ENCODE measurements around the gene PSMF1.
"Not testable (repeated sequence)": the region's sequence is repeated elsewhere in the genome, so short reads cannot be mapped to it uniquely, and the experiment has no call there.

The PSMF1 gene

DNA sequence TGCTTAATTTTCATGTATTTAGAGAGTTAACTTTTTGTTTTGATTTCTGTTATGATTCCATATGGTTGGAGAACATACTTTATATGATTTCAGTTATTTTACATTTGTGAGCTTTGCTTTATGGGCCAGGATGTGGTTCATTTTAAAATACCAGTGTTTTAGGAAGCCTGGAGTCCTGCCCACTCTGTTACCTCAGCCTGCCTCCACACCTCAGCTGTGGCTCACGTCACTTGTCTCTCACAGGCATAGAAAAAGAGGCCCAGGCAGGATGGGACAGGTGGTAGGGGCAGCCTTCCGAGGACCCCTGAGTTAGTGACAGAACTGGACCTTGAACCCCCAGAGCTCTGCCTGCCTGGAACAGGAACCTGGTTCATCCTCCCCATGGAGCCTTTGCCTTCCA is 16.0 kb downstream of the PSMF1 start:
- H3K36me3 Mint-ChIP-seq (ENCODE audit: low read depth): peaks cover 94% of the 10 kb centered on the region
- peaks cover 30% of the 10 kb centered on the region for H3K4me1 Mint-ChIP-seq (ENCODE audit: low read depth)
- H3K4me3 Mint-ChIP-seq: no peak overlapping the region
- H3K9me3 Mint-ChIP-seq: no peaks in the 10 kb centered on the region
- H3K27me3 Mint-ChIP-seq: no peaks in the 10 kb centered on the region
- no peak overlapping the region for H3K27ac Mint-ChIP-seq

DNA sequence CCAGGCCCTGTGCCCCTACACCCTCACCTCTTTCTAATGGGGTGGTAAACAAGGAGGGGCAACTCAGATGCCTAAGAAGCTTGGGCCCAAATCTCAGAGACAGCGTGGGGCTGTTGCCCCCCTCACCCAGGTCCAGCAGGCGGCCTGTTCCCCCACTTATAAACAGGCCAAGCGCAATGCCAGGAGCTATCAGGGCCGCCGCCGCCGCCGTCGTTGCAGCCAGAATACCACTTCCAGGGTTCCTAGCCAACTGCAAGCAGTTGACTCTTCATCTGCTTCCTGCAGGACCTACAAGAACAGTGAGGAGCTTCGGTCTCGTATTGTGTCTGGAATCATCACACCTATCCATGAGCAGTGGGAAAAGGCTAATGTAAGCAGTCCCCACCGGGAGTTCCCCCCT is 16.4 kb downstream of the PSMF1 start:
- Mint-ChIP-seq H3K27me3 (no peaks in the 10 kb centered on the region), H3K9me3 (no peaks in the 10 kb centered on the region), H3K4me3 (no peak overlapping the region), H3K27ac (no peak overlapping the region), H3K4me1 (ENCODE audit: low read depth) (peaks cover 30% of the 10 kb centered on the region), H3K36me3 (ENCODE audit: low read depth) (peaks cover 93% of the 10 kb centered on the region)

DNA sequence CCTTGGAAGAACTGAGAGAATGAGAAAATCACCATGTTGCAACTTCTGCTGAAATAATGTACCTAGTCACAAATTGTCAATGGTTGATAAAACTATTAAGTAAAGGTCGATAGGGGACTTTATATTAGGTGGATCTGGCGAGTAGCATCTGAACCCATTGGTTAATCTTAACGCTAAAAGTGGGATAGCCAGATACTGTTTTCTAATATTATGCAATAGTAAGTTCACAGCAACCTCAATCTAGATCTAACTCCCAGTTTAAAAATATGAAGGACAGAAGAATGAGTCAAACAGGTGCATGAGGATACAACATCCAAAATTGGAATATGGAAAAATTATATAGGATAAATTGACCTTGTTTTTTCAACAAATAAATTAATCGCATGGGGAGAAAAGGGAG is 18.8 kb downstream of the PSMF1 start:
- no peak overlapping the region for H3K4me3 Mint-ChIP-seq
- H3K36me3 Mint-ChIP-seq (ENCODE audit: low read depth): peaks cover 88% of the 10 kb centered on the region
- H3K4me1 Mint-ChIP-seq (ENCODE audit: low read depth): peaks cover 19% of the 10 kb centered on the region
- H3K27me3 Mint-ChIP-seq: no peaks in the 10 kb centered on the region
- H3K27ac Mint-ChIP-seq: no peak overlapping the region
- H3K9me3 Mint-ChIP-seq: no peaks in the 10 kb centered on the region

DNA sequence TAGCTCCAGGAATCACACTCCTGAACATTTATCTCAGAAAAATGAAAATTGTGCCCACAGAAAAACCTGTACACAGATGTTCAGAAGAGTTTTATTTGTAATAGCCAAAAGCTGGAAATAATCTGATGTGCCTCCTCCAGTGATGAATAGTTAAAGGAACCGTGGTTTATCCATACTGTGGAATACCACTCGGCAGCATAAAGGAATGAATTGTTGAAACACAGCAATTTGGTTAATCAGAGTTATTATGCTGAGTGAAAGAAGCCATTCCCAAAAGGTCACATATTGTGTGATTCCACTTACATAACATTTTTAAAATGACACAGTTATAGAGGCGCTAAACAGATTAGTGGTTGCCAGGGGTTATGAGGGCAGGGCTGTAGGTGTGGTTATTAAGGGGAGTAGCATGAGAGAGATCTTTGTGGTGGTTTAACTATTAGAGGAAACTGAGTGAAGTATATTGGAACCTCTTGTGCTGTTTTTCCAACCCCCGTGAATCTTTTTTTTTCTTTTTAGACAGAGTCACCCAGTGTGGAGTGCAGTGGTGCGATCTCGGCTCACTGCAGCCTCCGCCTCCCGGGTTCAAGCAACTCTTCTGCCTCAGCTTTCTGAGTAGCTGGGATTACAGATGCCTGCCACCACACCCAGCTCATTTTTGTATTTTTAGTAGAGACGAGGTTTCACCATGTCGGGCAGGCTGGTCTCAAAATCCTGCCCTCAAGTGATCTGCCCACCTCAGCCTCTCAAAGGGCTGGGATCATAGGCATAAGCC is 26.2 kb downstream of the PSMF1 start:
- Mint-ChIP-seq H3K36me3 (ENCODE audit: low read depth) (peaks cover 80% of the 10 kb centered on the region), H3K9me3 (no peaks in the 10 kb centered on the region), H3K27me3 (no peaks in the 10 kb centered on the region), H3K27ac (no peak overlapping the region), H3K4me3 (no peak overlapping the region), H3K4me1 (ENCODE audit: low read depth) (peaks cover 3% of the 10 kb centered on the region)

DNA sequence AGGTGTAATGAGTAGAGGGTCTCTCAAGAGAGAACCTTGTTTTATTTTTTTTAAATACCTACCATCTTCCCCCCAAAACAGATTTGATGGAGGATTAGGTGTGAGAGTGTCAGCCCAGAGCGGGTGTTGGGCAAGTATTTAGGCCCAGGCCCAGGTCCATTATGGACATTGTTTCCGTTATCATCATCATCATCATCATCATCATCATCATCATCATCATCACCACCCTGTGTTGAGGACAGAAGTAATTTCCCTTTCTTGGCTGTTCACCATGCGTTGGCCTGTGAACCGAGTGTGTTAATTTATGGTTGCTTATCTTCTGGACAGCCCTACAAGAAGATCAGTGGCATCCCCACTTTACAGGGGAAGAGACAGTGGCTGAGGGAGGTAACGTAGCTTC is 28.6 kb downstream of the PSMF1 start:
- Mint-ChIP-seq H3K9me3 (no peaks in the 10 kb centered on the region), H3K27ac (no peak overlapping the region), H3K27me3 (no peaks in the 10 kb centered on the region), H3K4me1 (ENCODE audit: low read depth) (peaks cover 22% of the 10 kb centered on the region), H3K4me3 (no peak overlapping the region), H3K36me3 (ENCODE audit: low read depth) (peaks cover 81% of the 10 kb centered on the region)

DNA sequence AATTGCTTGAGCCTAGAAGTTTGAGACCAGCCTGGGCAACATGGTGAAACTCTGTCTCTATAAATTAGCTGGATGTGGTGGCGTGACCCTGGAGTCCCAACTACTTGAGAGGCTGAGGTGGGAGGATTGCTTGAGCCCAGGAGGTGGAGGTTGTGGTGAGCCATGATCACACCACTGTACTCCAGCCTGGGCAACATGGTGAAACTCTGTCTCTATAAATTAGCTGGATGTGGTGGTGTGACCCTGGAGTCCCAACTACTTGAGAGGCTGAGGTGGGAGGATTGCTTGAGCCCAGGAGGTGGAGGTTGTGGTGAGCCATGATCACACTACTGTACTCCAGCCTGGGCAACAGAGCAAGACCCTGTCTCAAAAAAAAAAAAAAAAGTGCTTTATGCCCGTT is 31.4 kb downstream of the PSMF1 start:
- H3K4me1 Mint-ChIP-seq (ENCODE audit: low read depth): peaks cover 22% of the 10 kb centered on the region
- H3K36me3 Mint-ChIP-seq (ENCODE audit: low read depth): peaks cover 83% of the 10 kb centered on the region
- H3K9me3 Mint-ChIP-seq, H3K4me3 Mint-ChIP-seq, H3K27me3 Mint-ChIP-seq, H3K27ac Mint-ChIP-seq: not testable (repeated sequence)

DNA sequence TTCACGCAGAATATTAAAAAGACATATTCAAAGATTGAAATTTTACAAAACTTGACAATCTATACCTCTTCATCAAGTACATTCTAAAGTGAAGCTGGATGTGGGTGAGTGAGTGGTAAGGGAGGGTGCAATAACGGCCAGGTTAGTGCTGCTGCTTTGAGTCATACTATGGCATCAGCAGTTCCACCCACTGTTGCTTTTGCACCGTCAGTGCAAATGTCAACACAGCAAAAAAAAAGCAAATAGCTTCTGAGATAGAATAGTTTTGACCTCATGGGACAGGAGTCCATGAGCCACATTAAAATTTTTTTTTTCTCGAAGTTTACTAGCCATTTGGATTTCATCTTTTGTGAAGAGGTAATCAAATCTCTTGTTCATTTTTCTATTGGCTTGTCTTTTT is 31.8 kb downstream of the PSMF1 start:
- Mint-ChIP-seq H3K4me1 (ENCODE audit: low read depth) (peaks cover 22% of the 10 kb centered on the region), H3K4me3 (no peak overlapping the region), H3K36me3 (ENCODE audit: low read depth) (peaks cover 87% of the 10 kb centered on the region), H3K9me3 (peaks cover 3% of the 10 kb centered on the region), H3K27ac (no peak overlapping the region), H3K27me3 (no peaks in the 10 kb centered on the region)

DNA sequence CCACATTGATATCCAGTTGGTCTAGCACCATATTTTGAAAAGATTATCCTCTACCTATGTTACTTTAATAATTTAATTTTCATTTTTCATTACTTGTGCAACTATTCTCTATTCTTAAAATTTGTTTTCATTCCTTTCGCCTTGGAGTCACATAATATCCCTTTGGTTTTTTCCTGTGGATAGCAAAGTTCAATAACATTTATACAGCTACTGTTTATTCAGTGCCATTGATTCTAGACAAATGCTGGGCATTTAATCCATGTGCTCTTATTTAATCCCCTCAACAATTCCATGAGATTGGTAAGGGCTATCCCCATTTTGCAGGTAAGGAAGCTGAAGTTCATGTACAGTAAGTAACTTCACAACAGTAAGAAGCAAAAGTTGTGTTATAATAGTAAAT is 32.6 kb downstream of the PSMF1 start:
- no peaks in the 10 kb centered on the region for H3K27me3 Mint-ChIP-seq
- H3K9me3 Mint-ChIP-seq: peaks cover 3% of the 10 kb centered on the region
- peaks cover 92% of the 10 kb centered on the region for H3K36me3 Mint-ChIP-seq (ENCODE audit: low read depth)
- H3K27ac Mint-ChIP-seq: no peak overlapping the region
- H3K4me1 Mint-ChIP-seq (ENCODE audit: low read depth): peaks cover 22% of the 10 kb centered on the region
- no peak overlapping the region for H3K4me3 Mint-ChIP-seq

DNA sequence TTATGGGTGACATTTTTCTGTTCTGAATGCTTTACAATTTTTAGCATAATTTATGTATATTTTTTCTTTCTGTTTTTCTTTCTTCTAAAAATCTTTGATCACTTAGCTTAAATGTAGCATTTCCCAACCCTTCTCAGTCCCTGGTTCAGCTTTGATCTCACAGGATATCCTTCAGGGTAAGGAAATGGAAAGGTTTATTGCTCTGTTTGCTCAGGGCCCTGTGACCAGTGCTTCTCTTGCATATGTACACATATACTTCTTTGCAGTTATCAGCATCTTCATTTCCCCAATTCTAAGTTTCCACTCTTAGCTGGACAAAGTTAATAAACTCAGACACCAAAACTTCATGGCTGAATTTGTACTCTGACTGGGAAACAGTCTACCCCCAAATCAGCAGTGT is 35.8 kb downstream of the PSMF1 start:
- peaks cover 3% of the 10 kb centered on the region for H3K9me3 Mint-ChIP-seq
- peaks cover 82% of the 10 kb centered on the region for H3K36me3 Mint-ChIP-seq (ENCODE audit: low read depth)
- H3K27ac Mint-ChIP-seq: no peak overlapping the region
- no peak overlapping the region for H3K4me3 Mint-ChIP-seq
- H3K27me3 Mint-ChIP-seq: no peaks in the 10 kb centered on the region
- peaks cover 19% of the 10 kb centered on the region for H3K4me1 Mint-ChIP-seq (ENCODE audit: low read depth)

DNA sequence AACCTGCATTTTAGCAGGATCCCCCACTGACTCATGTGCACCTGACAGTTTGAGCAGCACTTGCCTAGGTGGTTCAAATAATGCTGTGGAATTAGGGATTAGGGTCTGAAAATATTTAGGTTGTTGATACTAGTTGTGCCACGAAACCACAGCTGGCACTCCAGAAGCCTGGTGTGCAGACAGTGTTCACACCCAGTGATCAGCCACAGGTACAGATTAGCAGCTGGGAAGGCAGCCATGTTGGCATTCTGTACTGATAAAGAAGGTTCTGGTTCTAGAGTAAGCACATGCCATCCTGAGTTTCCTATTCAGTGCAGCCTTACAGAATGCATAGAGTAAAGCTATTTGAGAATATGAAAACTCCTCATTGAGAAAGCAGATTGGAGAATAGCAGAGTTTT is 36.3 kb downstream of the PSMF1 start:
- Mint-ChIP-seq H3K36me3 (ENCODE audit: low read depth) (peaks cover 79% of the 10 kb centered on the region), H3K9me3 (peaks cover 3% of the 10 kb centered on the region), H3K4me1 (ENCODE audit: low read depth) (peaks cover 18% of the 10 kb centered on the region), H3K27ac (no peak overlapping the region), H3K4me3 (no peak overlapping the region), H3K27me3 (no peaks in the 10 kb centered on the region)

DNA sequence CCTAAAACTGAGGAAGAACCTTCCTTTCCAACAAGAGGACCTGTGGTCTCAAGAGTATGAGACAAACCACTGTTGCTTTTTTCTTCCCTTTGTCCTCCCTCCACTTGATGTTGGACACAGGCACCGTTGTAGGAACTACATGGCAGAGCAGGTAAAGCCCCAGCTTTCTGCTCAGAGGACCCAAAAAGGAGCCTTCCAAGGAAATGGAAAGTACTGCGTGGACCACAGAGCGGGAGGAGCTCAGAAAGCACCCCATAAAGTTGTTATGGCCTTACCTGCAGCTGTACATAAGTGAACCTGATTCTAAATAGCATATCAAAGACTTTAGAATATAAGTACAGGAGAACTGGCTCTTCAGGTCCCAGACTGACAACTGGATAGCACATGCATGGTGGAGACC is 36.9 kb downstream of the PSMF1 start:
- no peak overlapping the region for H3K4me3 Mint-ChIP-seq
- no peak overlapping the region for H3K27ac Mint-ChIP-seq
- peaks cover 12% of the 10 kb centered on the region for H3K4me1 Mint-ChIP-seq (ENCODE audit: low read depth)
- peaks cover 79% of the 10 kb centered on the region for H3K36me3 Mint-ChIP-seq (ENCODE audit: low read depth)
- H3K27me3 Mint-ChIP-seq: no peaks in the 10 kb centered on the region
- H3K9me3 Mint-ChIP-seq: peaks cover 3% of the 10 kb centered on the region

DNA sequence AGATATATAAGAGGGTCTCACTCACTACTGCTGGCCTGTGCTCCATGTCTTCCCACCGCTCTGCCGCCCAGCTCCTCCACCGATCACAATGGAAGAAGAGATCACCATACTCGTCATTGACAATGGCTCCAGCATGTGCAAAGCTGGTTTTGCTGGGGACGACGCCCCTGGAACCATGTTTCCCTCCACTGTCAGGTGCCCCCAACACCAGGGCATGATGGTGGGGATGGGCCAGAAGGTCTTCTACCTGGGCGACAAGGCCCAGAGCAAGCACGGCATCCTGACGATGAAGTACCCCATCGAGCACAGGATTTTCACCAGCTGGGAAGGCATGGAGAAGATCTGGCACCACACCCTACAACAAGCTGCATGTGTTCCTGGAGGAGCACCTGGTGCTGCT is 42.1 kb downstream of the PSMF1 start:
- Mint-ChIP-seq H3K27me3 (no peaks in the 10 kb centered on the region), H3K4me1 (ENCODE audit: low read depth) (no peaks in the 10 kb centered on the region), H3K27ac (no peak overlapping the region), H3K4me3 (no peak overlapping the region), H3K9me3 (no peaks in the 10 kb centered on the region), H3K36me3 (ENCODE audit: low read depth) (peaks cover 63% of the 10 kb centered on the region)

DNA sequence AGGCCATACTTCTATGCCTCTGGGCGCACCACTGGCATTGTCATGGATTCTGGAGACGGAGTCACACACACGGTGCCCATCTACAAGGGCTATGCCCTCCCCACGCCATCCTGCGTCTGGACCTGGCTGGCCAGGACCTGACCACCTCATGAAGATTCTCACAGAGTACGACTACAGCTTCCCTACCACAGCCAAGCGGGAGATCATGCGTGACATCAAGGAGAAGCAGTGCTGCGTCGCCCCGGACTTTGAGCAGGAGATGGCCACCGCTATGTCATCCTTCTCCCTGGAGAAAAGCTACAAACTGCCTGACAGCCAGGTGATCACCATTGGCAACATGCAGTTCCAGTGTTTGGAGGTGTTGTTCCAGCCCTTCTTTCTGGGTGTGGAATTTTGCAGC is 42.6 kb downstream of the PSMF1 start:
- no peaks in the 10 kb centered on the region for H3K9me3 Mint-ChIP-seq
- H3K4me3 Mint-ChIP-seq: no peak overlapping the region
- H3K4me1 Mint-ChIP-seq (ENCODE audit: low read depth): no peaks in the 10 kb centered on the region
- peaks cover 63% of the 10 kb centered on the region for H3K36me3 Mint-ChIP-seq (ENCODE audit: low read depth)
- H3K27ac Mint-ChIP-seq: no peak overlapping the region
- no peaks in the 10 kb centered on the region for H3K27me3 Mint-ChIP-seq

DNA sequence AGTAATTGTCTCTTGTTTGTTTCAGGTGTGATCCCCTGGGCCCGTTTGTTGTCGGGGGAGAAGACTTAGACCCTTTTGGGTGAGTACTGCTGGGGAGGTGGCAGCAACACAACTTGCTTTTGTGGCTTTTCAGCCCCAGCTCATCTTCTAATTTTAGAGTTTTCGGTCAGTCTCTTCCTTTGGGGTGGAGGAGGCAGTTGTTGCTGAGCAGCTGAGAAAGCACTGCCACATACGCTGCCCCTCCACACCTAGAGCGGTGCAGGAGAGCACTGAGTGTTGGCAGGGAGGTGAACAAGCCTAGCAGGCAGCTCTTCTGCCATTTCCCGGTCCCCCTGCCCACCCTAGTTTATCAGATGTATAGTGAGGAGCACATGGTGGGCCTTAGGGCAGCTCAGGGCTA is 44.7 kb downstream of the PSMF1 start:
- no peak overlapping the region for H3K27ac Mint-ChIP-seq
- H3K4me1 Mint-ChIP-seq (ENCODE audit: low read depth): no peaks in the 10 kb centered on the region
- peaks cover 66% of the 10 kb centered on the region for H3K36me3 Mint-ChIP-seq (ENCODE audit: low read depth)
- H3K4me3 Mint-ChIP-seq: no peak overlapping the region
- no peaks in the 10 kb centered on the region for H3K9me3 Mint-ChIP-seq
- no peaks in the 10 kb centered on the region for H3K27me3 Mint-ChIP-seq

DNA sequence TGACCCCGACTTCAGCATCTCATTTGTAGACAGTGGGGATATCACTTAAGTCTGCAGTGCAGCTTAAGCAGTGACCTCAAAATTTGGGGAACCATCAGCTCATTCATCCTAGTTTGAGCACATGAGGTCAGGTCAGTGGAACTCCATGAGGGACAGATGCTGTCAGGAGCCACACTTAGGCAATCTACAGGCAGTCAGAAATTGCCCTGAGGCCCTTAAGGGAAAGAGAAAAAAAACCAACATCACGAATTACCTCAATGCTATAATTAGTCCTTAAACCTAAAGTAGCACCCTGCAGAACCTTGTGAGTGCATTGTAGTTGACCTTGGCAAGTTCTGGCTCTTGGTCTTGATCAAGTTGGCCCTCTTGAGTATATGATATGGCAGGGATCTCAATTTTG is 45.3 kb downstream of the PSMF1 start:
- H3K9me3 Mint-ChIP-seq: no peaks in the 10 kb centered on the region
- peaks cover 71% of the 10 kb centered on the region for H3K36me3 Mint-ChIP-seq (ENCODE audit: low read depth)
- H3K4me1 Mint-ChIP-seq (ENCODE audit: low read depth): no peaks in the 10 kb centered on the region
- H3K4me3 Mint-ChIP-seq: no peak overlapping the region
- H3K27ac Mint-ChIP-seq: no peak overlapping the region
- no peaks in the 10 kb centered on the region for H3K27me3 Mint-ChIP-seq

DNA sequence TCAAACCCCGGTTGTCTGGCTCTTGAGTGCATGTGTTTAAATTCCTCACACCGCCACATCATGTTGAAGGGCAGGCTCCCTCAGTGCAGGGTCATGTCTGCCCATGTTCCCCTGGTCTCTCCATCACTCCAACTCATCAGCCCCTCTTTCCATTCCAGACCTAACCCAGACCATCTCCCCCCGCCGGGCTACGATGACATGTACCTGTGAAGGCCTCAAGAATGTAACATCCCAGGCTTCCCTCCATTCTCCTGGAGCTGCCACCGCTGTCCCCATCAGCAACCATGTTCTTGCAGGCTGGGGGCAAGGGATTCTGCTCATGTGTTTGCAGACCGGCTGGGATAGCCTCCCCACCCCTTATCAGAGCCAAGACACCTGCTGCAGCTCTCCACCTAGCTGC is 46.5 kb downstream of the PSMF1 start:
- no peak overlapping the region for H3K27ac Mint-ChIP-seq
- no peaks in the 10 kb centered on the region for H3K27me3 Mint-ChIP-seq

More for the DNA sequence above, 46.5 kb downstream of the PSMF1 start:
- Mint-ChIP-seq H3K9me3 (no peaks in the 10 kb centered on the region), H3K4me3 (no peak overlapping the region), H3K4me1 (ENCODE audit: low read depth) (no peaks in the 10 kb centered on the region), H3K36me3 (ENCODE audit: low read depth) (peaks cover 82% of the 10 kb centered on the region)
